Renal pelvis (tissue), 4 donors: ENCODE results near the gene TLX2. TPM values are rescaled to one million over a fixed set of nuclear protein-coding genes. Genes with fewer than 3 reads are reported as not detected.

ENCODE experiments used
- DNase-seq: peaks from one replicate; pipeline ENCODE4 v3.0.0-alpha.2; 2013
- polyA plus RNA-seq, 3 donors: library from polyadenylated mRNA; unstranded; fragments of 120-200 nt; gene quantifications; one replicate each; pipeline ENCODE4 v1.2.1, GENCODE V29; 2013; ENCODE audit not compliant: insufficient read length in 3 of 3

TLX2 gene
- polyA plus RNA-seq, 3 donors: 0.06 to 0.17 (median 0.13) TPM

DNA sequence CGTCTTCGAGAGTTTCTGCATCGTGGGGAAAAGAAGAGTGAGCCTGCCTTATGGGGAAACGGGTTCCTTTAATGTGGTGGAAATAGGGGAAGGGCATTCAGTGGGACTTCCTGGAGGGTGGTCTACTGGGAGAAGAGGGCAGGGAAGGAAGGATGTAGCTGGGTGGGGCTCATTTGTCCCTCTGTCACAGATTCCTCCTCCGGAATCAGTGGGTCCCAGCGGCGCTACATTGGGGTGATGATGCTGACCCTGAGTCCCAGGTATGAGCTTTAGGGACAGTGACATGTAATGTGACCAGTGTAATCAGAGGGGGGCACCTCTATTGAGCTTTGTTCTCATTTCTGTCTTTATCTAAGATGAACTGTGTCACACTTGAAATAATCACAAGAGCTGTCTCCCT, 17.4 kb downstream of the TLX2 start:
- no peak for DNase-seq

DNA sequence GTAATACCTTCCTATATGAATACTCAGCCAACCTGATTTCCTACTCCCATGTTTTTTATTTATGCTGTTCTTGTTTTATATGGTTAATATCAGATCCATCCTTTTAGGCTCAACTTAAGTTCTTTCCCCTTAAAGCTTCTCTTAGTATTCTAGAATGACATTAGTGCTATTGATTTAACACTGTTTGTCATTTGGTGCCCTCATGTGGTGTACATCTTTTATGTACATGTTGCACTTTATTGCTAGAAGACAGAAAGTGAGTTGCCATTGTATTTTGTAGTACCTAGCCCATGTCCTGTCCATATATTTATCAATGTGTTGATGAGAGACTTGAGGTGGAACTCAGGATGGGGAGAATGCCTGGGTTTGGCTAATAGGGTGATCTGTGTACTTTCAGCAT, 18.0 kb downstream of the TLX2 start:
- DNase-seq: no peak

DNA sequence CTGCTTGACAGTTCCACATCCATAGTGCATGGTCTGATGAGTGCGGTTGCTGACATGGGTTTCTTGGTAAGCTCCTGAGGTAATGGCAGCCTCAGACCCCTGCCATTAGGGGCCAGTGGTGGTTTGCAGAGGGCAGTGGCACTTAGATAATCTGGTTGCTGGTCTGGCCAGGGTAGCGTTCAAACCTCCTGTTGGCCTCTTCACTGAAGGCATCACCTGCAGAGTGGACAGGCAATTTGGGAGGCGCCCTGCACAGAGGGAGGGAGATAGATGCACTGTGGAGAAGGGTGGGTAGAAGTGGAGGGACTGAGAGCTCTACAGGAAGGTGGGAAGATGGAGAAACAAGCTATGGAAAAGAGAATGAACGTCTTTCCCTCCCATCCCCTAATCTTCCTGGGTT, 19.2 kb downstream of the TLX2 start:
- no peak for DNase-seq

DNA sequence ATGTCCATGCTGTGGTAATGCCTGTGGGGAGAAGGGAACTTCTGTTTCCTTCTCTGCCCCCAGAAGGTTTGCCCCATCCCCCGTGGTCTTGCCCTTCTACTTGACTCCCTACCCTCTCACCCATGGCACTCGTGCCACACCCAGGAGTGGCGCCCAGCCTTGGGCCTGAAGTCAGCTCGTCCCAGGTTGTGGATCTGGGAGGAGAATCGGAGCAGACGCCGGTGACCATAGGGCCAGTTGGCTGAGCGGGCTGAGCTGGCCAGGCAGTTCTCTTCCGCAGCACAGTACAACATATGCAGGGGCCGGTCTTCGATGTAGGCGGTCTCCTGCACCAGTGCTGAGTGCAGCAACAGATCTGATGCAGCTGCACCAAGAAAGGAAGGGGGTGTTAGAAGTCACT, 20.2 kb downstream of the TLX2 start:
- DNase-seq: no peak

DNA sequence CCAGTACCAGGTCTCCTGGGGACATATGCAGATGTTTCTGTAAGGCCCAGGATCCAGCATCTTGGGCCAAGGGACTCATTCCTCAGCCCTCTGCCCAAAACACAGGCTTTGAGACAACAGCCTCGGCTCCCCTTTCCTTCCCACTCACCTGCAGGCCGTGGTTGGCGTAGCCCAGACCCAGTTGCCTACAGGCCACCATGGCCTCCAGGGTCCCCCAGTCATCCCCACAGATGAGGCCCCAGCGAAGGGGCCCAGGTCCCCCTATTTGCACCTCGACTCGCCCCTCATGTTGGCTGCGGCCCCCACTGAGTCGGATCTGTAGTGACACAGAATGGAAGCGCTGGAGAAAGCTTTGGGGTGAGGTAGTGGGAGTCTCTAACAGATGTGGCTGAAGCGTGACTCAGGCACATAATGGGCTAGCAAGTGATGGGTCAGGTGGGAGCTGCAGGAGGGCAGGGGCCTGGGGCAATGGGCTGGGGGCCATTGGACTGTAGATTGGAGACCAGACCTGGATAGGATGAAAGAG, 21.3 kb downstream of the TLX2 start:
- DNase-seq: no peak

DNA sequence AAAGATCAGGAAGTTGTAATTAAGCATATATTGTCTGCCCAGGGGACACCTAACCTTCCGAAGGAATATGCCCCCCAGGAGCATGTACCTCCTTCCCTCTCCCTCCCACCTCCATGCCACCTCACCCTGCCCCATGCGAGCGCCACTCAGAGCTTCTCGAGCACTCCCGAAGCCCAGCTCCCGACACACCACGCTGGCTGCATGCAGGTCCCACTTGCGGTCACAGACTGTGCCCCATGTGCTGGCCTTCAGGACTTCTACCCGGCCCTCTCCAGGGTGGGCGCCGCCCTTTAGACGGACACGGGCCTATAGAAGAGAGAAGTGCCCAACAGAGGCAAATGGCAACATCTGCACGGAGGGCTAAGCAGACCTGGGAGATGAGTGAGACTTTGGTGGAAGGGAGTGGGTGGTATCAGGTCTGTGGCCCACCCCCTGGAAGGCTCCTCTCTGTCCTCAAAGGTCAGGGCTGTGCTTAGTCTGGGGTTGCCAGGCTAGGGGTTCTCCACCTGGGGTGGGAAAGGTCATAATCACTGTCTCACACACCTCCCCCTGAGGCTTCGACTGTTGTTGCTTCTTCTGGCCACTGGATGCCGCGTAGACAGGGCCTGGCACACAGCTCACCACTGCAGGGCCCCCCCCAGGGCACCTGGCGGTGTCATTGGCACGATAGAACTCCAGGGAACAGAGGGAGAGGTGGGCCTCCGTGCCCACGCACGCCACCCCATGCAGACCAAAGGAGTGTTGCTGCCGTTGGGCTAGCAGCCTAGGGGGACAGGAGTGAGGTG, 22.1 kb downstream of the TLX2 start:
- no peak for DNase-seq

DNA sequence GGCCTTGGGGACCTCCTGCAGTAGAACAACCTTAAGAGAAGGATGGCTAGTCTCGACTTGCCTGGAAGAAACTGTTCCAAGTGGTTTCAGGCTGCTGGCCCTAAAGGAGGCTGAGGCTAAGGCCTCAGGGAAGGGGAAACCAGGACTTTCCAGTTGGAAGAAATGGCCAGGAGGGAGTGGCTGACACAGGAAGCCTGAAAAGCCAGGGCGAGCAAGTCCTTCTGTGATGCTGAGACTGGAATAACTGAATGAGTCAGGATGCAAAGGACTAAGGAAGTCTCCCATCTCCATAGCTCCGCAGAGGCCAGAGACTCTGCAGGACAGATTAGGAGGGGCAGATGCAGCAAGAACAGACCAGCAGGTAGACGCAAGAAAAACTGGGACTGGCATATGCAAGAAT, 22.9 kb downstream of the TLX2 start:
- no peak for DNase-seq

DNA sequence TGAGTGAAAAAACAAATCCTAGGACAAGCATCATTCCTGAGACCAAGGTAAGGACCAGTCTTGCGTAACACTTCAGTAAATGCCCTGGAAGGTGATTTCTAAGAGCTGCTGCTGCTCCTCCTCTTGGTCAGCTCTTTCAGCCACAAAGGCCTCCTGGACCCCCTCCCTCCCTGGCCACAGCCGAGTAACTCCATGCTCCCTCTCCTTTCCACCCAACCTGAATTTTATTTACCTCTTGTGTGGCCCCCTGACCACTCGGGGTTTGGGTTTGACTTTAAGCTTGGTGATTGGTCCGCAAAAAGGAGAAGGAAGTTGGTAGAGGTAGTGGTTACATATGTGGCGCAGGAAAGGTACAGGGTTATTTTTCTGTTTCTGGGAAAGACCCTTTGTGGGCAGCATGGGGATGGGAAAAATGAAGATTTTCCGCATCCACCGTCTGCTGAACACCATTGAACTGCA, 24.7 kb downstream of the TLX2 start:
- no peak for DNase-seq

DNA sequence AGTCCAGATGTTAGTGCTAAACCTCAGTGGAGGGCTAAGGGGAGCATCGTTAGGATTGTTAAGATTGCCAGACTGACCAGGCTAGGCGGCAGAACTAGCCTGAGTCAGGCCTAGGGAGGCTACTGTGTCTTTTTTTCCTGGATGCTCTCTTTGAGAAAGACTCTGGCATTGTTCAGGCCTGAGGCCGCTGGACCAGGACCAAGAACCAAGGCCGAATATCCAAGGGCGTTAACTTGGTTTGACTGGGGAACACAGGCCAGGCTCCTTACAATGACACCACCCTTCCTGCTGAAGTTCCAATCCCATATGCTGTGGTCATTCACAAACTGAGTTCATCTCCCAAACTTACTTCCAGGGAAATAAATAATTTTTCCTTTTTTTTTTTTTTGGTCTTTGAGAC, 26.0 kb downstream of the TLX2 start:
- DNase-seq: no peak

DNA sequence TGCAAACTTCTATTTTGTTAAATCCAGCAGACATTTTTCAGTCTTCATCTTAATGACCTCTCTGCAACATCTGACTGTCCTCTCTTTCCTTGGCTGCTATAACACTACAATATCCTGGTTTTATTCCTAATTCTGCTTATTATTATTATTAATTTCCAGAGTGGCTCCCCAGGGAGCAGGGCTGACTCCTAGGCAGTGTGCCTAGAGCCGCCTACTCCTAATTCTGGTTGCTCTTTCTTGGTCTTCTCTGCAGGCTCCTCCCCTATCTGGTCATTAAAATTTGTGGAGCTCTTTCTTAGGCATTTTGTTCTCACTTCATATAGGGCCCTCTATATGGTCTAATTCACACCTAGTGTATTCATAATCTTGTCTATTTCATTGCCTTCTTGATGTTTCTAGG, 28.7 kb downstream of the TLX2 start:
- DNase-seq: no peak

DNA sequence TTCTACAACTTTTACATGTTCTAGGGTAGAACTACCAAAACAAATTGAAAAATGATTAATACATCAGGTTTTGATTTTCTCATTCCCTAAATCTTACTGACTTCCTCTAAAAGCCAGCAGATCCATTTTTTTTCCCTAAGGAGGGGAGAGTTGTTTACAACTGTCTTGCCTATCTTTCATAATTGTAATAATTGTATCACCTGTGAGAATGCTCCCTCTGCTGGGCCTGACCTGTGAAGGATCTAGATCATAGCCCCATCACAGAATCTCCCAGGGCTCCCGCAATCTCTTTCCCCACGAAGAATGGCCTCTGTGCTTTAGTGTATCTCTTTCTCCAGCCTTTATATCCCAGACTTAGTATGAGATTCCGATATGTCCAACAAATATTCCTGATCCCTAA, 30.4 kb downstream of the TLX2 start:
- no peak for DNase-seq

DNA sequence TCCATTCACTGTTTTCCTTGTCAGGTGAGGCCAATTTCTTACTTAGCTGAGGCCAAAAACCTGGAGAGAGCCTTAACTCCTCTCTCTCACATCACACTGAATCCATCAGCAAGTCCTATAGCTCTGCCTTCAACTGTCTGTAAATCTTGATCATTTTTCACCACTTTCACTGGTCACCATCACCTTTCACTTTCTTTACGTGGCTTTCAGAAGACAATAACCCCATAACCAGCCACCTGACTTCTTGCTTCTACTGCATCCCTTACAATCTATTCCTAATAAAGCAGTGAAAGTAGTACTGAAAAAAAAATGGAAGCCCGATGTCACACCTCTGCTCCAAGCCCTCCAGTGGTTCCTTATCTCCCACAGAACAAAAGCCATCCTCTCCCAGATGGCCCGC, 31.8 kb downstream of the TLX2 start:
- no peak for DNase-seq

DNA sequence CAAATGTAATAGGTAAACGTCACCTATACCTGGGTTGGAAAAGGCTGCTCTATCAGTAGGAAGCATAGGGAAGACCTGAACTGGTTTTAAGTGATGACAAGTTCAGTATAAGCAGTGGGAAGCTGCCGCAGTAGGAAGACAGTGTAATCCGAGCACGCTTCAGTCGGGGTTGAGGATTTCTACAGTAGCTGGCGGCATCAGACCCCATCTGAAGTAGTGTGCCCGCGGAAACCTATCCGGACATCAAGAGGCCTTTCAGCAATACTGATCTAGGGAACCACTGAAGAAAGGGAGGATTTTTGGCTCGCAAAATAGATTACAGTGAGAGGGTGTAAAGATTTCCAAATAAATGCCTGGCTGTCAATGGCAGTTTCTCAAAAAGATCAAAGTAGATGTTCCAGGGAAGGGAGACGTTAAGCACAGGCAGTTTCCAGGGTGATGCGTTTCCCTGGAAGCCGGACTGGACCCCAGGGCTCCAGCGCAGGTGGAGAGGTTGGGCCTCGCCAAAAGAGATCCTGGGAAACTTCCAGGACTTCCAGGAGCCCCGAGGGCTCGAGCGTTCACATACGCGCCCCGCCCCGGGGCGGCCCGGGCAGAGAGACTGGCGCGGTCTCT, 34.1 kb downstream of the TLX2 start:
- peak; percentile 22 for DNase-seq

DNA sequence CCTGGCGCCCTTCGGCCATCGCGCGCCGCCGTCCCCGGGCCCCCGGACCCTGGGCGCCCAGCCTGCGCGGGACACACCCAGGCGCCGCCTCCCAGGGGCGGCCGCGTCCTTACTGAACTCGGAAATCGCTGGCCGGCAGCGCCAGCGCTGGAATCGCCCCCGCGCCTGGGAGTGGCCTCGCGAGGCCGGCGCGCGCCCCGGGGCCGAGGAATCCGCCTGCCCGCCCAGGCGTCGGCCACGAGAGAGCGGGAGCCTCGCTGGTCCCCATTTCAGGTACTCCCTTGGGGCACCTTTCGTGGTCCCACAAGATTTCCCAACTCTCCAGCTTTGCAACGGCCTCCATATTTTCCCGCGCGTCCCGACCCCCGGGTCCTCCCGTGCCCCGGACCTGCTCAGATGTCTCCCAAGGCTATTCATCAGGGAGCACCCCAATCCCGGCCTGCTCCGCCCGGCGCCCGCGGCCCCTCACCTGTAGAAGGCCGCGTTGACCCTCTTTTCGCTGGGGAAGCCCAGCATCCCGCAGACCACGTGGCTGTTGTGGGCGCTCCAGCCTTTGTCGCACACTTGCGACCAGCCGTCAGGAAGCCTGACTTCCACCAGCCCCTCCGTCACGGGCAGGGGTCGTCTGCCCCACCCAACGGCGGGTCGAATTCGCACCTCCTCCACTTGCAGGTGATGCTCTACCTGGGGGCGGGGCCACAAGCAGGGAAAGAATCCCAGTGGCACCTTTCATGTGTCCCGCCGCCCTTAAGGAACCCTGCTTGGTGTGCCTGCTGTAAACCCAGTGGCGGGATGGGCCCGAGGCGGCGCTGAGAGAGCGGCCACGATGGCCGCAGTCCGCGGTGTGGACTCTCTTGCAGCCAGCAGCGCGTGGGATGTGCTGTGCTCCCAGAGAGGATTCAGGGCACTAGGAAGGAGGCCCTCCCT, 34.9 kb downstream of the TLX2 start:
- DNase-seq: peak; percentile 54

DNA sequence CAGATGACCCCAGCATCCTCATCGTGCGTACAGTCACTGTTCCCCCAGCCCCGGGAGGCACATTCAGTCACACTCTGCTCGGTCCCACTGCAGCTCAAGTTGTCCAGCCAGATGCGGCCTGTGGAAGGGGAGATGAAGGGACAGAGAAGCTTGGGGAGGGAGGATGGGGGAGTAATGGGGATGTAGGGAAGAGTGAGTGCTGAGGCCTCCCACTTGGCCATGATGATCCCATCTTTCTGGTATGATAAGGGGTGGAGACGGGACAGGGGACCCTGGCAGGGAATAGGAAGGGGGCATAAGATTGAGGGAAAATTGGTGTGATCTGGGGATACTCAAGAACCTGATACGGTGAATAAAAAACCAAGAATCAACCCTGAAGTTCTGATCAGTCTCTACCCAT, 36.0 kb downstream of the TLX2 start:
- DNase-seq: no peak

DNA sequence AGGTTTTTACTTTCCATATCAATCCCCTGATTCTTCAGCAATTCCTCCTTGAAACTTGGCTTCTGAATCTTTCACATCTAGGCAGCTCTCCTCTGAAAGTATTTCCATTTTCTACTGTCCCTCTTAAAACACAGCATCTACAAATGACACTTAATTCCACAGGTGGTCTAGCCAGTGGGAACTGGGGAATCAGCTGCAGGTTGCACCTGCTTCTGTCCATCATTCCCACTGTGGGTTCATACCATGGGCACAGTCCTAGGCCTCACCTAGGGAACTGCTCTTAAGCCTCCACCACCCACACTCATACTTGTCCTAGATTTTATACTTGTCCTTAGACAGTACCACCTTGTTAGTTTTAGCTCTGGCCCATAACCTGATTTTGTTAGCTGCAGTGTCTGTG, 37.3 kb downstream of the TLX2 start:
- DNase-seq: no peak

DNA sequence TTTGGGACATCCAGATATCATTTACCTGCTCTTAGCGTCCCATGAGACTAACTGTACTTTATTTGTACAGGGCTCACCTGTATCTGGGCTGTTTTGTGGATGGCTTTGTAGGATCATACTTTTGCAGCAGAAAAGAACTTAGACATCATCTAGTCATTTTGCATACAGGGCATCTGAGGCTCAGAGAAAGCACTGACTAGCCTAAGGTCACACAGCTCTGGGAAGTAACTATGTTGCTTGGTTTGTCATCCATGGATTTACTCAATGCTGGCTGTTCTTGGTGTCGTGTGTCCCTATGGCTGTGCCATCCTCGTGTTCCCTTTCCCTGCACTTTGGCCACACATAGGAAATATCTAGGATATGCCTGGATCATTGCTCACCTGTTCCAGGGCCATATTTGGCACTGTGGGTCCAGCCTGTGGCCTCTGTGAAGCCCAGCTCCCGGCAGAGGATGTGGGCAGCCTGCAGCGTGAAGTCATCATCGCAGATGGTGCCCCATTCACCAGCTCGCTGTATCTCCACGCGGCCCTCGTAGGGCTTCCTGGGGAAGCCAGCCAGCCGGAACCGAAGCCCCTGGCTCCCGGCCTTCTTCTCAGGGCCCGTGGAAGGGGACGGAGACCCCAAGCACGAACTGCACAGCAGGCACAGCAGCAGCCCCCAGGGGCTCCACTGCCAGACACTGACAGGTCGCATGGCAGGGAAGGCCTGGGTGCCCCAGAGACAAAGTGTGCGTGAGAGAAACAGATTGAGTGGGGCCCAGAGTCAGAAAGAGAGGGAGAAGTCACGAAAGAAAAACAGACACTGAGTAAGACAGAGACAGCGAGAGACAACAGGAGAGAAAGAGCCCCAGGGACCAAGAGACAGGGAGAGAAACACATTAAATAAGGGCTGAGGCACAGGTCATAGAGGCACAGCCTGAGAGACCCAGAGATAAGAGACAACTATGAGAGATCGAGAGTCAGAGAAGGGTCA, 38.0 kb downstream of the TLX2 start:
- DNase-seq: no peak

DNA sequence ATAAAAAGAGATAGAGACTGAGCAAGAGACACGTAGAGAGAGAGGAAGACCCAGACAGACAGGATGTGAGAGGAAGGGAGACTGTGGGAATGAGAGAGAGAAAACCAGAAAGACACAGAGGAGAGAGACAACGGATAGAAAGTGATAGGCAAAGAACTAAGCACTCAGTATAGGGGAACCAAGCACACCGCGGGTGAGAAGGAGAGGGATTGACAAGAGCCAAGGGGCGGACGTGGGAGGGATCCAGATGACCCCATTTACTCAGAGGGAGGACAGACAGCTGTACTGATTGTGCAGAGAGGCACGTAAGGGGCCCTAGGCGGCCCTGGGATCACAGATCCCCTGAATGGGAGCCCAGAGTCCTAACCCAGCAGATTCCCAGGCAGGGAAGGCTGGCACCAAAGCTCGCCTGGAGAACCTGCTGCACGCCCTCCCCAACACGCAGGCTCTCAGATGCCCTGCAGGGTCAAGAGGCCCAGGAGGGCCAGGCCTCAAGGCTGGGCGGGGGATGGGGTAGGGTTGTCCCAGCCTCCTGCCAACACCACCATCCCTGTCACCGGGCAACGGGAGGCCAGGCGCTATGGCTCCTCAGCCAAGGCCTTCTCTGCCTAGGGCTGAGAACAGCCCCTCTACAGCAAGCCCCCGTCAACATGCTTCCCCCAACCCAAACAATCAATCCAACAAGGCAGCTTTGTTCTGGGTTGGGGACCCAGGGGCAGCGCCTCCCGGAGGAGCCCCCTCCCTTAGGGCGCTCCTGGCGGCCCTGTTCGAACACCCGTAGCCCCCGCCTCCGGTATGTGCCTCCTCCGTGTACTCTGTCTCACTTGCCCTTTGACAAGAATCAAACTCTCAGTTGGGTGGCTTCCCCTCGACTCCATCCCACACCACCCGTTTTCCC, 38.9 kb downstream of the TLX2 start:
- DNase-seq: no peak

DNA sequence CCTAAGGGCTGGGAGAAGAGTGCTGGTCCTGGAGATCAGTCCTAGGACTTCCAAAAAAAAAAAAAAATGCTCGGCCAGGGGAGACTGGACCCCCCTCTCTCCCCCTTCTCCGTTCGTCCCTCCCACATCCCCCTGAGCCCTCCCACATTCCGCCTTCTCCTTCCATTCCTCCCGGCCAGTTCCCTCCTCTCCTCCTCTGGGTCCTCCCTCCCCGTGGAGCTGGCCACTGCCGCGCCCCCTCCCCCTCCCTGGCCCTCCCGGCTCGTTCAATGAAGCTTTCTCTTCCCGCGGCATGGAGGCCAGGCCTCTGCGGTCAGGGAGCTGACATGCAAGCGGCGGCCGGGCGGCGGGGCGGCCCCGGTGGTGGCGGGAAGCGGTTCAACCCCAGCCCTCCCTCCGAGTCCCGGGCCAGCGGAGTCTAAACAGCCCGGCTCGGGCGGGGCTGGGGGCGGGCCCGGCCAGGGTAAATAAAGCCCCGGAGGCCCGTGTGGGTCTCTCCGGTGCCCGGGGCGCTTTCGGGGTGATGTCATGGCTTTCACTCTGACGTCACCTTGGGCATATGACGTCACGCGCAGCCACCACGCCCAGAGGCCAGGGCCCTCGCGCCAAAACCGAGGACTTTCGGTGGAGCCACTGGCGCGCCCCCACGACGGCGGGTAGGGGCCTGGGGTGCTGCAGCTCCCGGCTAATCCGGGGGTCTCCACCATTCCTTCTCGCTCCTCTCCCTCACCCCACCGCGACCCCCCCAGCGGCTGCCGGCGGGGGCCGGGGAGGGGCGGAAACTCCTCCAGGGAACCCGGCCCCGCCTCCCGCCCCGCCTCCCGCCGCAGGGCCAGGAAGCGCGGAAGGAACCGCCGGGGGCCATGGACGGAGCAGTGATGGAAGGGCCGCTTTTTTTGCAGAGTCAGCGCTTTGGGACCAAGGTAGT, 39.9 kb downstream of the TLX2 start, which contains the start of the genes DOK1 and LOXL3:
DOK1 (plus strand) TSS at position 829 of the 928 bp plus-strand sequence; CDS start at position 864, 35 bp downstream.
LOXL3 (minus strand) TSS at position 51 of the 928 bp plus-strand sequence. CDS start 1,308 bp downstream, outside the sequence.
- peak; percentile 93 for DNase-seq
